Measurements from ENCODE around the gene CNTRL.
"Not testable (repeated sequence)": the region's sequence is repeated elsewhere in the genome, so short reads cannot be mapped to it uniquely, and the experiment has no call there.

The CNTRL gene, protein sequence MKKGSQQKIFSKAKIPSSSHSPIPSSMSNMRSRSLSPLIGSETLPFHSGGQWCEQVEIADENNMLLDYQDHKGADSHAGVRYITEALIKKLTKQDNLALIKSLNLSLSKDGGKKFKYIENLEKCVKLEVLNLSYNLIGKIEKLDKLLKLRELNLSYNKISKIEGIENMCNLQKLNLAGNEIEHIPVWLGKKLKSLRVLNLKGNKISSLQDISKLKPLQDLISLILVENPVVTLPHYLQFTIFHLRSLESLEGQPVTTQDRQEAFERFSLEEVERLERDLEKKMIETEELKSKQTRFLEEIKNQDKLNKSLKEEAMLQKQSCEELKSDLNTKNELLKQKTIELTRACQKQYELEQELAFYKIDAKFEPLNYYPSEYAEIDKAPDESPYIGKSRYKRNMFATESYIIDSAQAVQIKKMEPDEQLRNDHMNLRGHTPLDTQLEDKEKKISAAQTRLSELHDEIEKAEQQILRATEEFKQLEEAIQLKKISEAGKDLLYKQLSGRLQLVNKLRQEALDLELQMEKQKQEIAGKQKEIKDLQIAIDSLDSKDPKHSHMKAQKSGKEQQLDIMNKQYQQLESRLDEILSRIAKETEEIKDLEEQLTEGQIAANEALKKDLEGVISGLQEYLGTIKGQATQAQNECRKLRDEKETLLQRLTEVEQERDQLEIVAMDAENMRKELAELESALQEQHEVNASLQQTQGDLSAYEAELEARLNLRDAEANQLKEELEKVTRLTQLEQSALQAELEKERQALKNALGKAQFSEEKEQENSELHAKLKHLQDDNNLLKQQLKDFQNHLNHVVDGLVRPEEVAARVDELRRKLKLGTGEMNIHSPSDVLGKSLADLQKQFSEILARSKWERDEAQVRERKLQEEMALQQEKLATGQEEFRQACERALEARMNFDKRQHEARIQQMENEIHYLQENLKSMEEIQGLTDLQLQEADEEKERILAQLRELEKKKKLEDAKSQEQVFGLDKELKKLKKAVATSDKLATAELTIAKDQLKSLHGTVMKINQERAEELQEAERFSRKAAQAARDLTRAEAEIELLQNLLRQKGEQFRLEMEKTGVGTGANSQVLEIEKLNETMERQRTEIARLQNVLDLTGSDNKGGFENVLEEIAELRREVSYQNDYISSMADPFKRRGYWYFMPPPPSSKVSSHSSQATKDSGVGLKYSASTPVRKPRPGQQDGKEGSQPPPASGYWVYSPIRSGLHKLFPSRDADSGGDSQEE (N-terminal part only)

DNA sequence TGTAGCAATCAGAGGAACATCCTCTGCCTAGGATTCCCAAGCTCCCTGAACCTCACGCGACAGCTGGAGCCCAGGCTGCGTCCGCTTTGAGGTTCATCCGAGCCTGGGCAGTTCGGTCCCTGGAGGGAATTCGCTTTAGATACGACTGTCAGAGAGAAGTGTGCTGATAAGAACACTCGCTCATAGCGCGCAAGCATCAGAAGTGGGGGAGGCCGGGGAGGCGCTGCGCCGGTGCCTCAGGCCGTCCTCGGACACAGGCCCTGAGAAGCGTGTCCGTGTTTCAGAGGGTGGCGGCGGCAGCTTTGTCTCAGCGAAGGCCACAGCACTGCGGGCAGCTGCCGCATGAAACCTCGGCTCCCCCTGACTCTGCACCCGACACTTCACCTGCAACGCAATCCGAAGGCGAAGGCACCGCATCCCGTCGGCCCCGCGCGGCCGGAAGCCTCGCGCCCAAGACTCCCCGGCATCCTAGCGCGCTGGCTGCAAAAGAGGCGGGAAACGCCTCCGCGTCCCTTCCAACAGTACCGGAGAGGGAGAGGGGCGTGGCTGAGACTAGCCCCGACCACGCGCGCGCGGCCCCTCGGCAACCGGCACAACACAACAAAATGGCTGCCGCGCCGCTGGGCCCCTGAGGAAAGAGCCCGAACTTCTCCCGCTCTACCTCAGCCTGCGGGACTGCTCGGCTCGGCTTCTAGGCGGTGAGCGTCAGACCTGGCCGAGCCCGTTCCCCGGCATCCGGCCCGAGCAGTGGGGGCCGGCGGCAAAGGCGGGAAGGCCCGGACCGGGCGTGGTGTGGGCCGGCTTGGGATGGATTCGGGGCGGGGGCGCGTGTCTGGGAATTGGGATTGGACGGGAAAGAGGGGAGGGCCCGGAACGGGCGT lies at the start of gene CNTRL:
Gene CNTRL, plus strand, starts transcription at position 586 of the 881 bp plus-strand sequence. CDS start 13,372 bp downstream, outside the sequence.
- DNase-seq = peak; percentile 97

- DNase-seq = no peak
These were observed 48.5 kb upstream of the CNTRL start for GRCh38 chr9:121026260-121026691.

DNA sequence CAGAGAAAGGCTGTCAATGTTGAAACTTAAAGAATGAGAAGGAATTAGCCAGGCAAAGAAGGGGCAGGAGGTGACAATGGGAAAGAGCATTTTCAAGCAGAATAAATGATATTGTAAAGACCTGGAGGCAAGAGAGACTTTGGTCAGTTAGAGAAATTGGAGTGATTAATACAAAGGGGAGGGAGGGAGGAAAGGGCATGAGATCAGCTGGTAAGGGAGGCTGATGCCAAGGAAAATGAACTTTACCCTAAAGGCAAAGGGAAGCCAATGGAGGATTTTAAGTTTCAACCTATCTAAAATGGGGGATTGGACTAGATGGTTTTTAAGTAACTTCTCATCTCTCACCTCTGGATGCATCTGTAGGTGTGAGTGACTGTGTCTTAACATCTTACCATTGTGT lies 48.0 kb upstream of the CNTRL start:
- no peak for DNase-seq

- not testable (repeated sequence) for DNase-seq
These were observed 46.5 kb upstream of the CNTRL start for GRCh38 chr9:121028285-121028684.

DNA sequence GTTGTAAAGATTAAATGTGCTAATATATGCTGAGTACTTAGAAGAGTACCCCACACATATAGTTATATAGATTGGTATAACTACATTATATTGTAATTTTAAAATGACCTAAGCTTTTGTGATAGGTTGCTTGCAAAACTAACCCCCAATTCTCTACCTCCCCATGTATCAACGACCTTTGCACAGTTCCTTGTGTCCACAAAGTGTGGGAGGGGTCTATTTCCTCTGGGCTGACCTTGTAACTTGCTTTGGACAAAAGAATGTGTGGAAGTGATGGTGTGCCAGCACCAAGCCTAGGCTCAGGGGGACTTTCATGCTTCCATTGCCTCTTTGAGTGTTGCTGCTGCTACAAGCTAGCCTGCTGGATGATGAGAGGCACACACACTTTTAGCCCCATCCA lies 45.3 kb upstream of the CNTRL start:
- DNase-seq = no peak

- DNase-seq = no peak
These were observed 40.2 kb upstream of the CNTRL start for GRCh38 chr9:121034529-121034928.

GRCh38 chr9:121035717-121036116 lies 39.0 kb upstream of the CNTRL start:
- not testable (repeated sequence) for DNase-seq

GRCh38 chr9:121038362-121038761 lies 36.4 kb upstream of the CNTRL start:
- no peak for DNase-seq

GRCh38 chr9:121038804-121039203 lies 36.0 kb upstream of the CNTRL start:
- DNase-seq = no peak

GRCh38 chr9:121048175-121048574 lies 26.6 kb upstream of the CNTRL start:
- DNase-seq = no peak

- DNase-seq = no peak
These were observed 26.1 kb upstream of the CNTRL start for GRCh38 chr9:121048618-121049017.

DNA sequence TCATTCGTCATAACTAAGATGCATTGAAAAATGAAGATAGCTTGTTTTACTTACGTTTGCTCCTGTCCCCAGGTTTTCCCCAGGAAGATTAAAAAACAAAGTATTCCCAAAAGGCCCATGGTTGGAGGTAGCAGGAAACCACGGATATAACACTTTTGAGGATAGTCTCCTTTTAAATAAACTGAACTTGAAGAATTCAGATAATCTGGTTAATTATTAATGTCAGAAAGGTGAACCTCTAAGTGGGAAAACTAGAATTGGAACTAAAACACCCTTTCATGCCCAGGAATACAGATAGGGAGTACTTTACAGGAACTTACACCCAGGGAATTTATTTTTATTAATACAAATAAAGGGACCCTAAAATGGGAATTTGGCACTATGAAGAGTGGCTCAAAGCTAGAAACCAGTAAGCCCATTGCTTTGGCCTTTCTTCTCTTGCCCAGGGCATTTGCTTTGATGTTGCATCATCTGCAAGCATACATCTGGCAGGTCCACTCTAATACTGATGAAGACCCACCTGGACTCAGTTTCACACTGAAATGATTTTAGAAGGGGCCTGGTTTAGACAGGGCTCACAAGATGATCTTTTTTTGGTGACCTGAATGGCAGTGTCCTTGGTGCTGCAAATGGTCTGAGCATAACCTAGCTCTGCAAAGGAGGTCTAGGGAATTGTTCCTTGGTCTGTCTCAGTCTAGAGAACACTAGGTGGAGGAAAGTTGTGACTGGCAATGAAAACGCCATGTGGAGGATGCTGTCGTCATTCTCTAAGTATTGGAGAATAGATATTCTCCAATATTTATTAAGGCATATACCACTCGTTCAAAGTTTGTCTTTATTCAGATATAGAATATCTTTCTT lies 24.4 kb upstream of the CNTRL start, which contains the start of gene C5:
Gene C5, minus strand, starts transcription at position 148 of the 861 bp plus-strand sequence. Its CDS starts 29 bp downstream, at position 119.
- no peak for DNase-seq

DNA sequence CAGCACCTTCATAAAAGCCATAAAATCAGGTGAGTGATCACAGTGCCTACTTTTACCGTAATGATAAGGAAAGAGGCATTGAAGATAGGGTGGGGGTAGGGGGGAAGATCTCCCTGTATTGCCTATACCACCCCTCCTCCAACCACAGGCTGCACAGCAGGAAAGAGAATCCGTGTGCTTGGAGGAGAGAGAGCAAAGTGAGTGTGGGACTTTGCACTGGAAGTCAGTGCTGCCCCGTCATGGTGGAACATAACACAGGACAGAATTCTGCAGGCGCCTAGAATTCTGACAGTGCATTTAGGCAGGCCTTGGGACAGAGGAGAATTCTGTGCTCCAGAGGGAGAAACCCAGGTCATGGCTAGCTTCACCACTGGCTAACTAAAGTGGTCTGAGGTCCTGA lies 21.2 kb upstream of the CNTRL start:
- DNase-seq = no peak

DNA sequence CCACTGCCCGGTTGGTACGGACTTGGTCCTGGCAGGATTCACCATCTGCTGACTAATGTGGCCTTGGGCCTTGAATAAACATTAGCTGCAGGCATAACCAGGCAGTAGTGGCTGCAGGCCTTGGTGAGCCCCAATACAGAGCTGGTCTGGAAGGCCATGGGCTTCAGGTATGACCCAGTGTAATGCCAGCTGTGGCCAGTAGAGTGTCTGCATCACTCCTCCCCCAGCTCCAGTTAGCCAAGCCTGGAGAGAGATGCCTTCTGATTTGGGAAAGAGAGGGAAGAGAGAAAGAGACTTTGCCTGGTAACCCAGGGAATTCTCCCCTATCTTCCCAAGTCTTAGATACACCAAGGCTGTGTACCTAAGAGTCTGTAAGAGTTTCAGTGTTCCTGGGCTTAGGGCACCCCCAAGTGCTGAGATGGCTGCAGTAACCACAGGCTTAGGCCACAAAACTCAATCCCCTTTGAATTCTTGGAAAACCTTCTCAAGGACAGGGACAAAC lies 19.1 kb upstream of the CNTRL start:
- no peak for DNase-seq

DNA sequence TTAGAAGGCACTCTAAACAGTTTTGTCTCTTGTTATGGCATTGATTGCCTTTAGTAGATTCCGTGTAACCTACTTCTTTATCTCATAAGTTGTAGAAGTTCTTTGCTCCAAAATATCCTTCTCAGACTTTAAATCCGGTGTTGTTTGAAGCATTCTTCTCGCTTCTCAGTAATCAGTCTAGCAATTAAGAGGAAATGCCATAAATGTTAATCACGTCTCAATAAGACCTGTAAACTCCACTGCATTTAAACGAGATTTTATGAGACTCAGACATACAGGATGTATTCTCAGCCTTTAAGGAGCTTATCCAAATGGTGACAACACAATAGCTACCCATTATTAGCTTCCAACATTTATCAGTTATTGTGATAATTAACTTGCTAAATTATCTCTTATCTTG lies 16.9 kb upstream of the CNTRL start:
- DNase-seq = no peak

DNA sequence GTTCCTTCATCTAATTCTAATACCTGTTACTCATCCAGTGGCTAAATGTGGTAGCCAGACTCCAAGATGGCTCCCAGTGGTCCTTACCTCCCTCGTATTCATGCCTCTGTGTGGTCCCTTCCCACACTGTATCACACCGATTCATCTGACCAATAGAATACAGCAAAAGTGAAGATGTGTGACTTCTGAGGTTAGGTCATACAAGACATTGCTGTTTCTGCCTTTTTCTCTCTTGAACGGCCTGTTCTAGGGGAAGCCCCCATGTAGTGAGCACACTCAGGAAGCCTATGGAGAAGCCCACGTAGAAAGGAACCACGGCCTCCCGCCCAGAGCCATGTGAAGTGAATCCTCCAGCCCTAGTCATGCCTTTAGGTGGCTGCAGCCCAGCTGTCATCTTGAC lies 15.2 kb upstream of the CNTRL start:
- DNase-seq = no peak

GRCh38 chr9:121059998-121060636 lies 14.6 kb upstream of the CNTRL start:
- DNase-seq = peak; percentile 57

- no peak for DNase-seq
These were observed 7.9 kb upstream of the CNTRL start for GRCh38 chr9:121066850-121067249.

DNA sequence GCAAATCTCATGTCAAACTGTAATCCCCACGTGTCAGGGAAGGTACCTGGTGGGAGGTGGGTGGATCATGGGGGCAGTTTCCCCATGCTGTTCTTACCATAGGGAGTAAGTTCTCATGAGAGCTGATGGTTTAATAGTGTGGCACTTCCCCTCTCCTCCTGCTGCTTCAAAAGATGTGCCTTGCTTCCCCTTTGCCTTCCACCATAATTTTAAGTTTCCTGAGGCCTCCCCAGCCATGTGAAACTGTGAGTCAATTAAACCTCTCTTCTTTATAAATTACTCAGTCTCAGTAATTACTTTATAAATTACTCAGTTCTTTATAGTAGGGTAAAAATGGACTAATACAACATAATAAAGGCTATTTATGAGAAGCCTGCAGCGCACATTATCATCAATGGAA lies 7.1 kb upstream of the CNTRL start:
- DNase-seq = no peak

- no peak for DNase-seq
These were observed 5.4 kb upstream of the CNTRL start for GRCh38 chr9:121069396-121069795.

All from NCI-H774 (cell line).